ENCODE data around the gene ACMSD. TPM values are rescaled to one million over a fixed set of nuclear protein-coding genes. Genes with fewer than 3 reads are reported as not detected.
A peak's percentile ranks its signal among the peaks of the same experiment; 100 is the strongest.

ACMSD gene
- polyA plus RNA-seq, 1 experiment = not detected

GRCh38 chr2:134911400-134911785 lies 73.0 kb downstream of the ACMSD start:
- no peak overlapping the region for H3K4me3 ChIP-seq (ENCODE audit: low read depth, low read length)

DNA sequence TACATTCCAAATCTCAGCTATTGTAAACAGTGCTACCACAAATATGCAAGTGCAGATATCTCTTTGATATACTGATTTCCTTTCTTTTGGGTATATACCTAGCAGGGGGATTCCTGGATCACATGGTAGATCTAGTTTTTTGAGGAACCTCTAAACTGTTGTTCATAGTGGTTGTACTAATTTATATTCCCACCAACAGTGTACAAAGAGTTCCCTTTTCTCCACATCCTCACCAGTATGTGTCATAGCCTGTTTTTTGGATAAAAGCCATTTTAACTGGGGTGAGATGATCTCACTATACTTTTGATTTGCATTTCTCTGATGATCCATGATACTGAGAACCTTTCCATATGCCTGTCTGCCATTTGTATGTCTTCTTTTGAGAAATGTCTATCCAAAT lies 73.9 kb downstream of the ACMSD start:
- ChIA-PET CTCF (no interaction called here), POLR2A (no interaction called here)
- no peak overlapping the region for H3K27ac ChIP-seq (ENCODE audit: low read depth, low read length)
- no peak for DNase-seq (ENCODE audit: low read depth, low spot score)
- no peaks in the 10 kb centered on the region; the same call in 1 of the 2 replicates for H3K9me3 ChIP-seq (ENCODE audit: control insufficient read depth, insufficient read depth, low read length)
- no peak overlapping the region for H3K4me3 ChIP-seq (ENCODE audit: low read depth, low read length)
- TF ChIP-seq, protein P1, sequence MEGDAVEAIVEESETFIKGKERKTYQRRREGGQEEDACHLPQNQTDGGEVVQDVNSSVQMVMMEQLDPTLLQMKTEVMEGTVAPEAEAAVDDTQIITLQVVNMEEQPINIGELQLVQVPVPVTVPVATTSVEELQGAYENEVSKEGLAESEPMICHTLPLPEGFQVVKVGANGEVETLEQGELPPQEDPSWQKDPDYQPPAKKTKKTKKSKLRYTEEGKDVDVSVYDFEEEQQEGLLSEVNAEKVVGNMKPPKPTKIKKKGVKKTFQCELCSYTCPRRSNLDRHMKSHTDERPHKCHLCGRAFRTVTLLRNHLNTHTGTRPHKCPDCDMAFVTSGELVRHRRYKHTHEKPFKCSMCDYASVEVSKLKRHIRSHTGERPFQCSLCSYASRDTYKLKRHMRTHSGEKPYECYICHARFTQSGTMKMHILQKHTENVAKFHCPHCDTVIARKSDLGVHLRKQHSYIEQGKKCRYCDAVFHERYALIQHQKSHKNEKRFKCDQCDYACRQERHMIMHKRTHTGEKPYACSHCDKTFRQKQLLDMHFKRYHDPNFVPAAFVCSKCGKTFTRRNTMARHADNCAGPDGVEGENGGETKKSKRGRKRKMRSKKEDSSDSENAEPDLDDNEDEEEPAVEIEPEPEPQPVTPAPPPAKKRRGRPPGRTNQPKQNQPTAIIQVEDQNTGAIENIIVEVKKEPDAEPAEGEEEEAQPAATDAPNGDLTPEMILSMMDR (IDR thresholded peaks at IDR 0.05; ENCODE audit: low read depth, low read length) = no peak
- H3K27me3 ChIP-seq (ENCODE audit: control insufficient read depth, insufficient read depth, low read length) = no peaks in the 10 kb centered on the region

More at GRCh38 chr2:134911400-134911785, 73.0 kb downstream of the ACMSD start:
- DNase-seq (ENCODE audit: low read depth, low spot score) = no peak
- H3K27ac ChIP-seq (ENCODE audit: low read depth, low read length) = no peak overlapping the region
- CTCF ChIA-PET = no interaction called here
- H3K9me3 ChIP-seq (ENCODE audit: control insufficient read depth, insufficient read depth, low read length) = no peaks in the 10 kb centered on the region; the same call in 1 of the 2 replicates
- TF ChIP-seq, protein P1 (IDR thresholded peaks at IDR 0.05; ENCODE audit: low read depth, low read length) = no peak
- no peaks in the 10 kb centered on the region for H3K27me3 ChIP-seq (ENCODE audit: control insufficient read depth, insufficient read depth, low read length)
- POLR2A ChIA-PET = no interaction called here

GRCh38 chr2:134917360-134917865 lies 79.0 kb downstream of the ACMSD start:
- Histone ChIP-seq H3K4me3 (ENCODE audit: low read depth, low read length) (peak overlapping the region; percentile 91), H3K27ac (ENCODE audit: low read depth, low read length) (peak overlapping the region; percentile 97), H3K27me3 (ENCODE audit: control insufficient read depth, insufficient read depth, low read length) (no peaks in the 10 kb centered on the region), H3K9me3 (ENCODE audit: control insufficient read depth, insufficient read depth, low read length) (no peaks in the 10 kb centered on the region; the same call in 1 of the 2 replicates)
- ChIA-PET CTCF (interaction anchor here (0.5 to 1.5 kb wide), 5 partner anchors 19 to 977 kb away, joined by 3 to 5 read pairs (median 4); no protein-coding TSS in a partner anchor), POLR2A (interaction anchor here (0.5 kb wide), 1 partner anchor 1197 kb away, joined by 3 read pairs; no protein-coding TSS in a partner anchor)
- DNase-seq (ENCODE audit: low read depth, low spot score) = no peak
- TF ChIP-seq, protein P1 (IDR thresholded peaks at IDR 0.05; ENCODE audit: low read depth, low read length) = no peak

- TF ChIP-seq, protein P1 (IDR thresholded peaks at IDR 0.05; ENCODE audit: low read depth, low read length) = peak; percentile 48
- ChIA-PET POLR2A (interaction anchor here (0.5 kb wide), 1 partner anchor 1197 kb away, joined by 3 read pairs; no protein-coding TSS in a partner anchor), CTCF (interaction anchor here (0.5 to 1.5 kb wide), 4 partner anchors 20 to 467 kb away, joined by 3 to 5 read pairs (median 4); no protein-coding TSS in a partner anchor)
- Histone ChIP-seq H3K27ac (ENCODE audit: low read depth, low read length) (peak overlapping the region; percentile 97), H3K27me3 (ENCODE audit: control insufficient read depth, insufficient read depth, low read length) (no peaks in the 10 kb centered on the region), H3K4me3 (ENCODE audit: low read depth, low read length) (peak overlapping the region; percentile 91), H3K9me3 (ENCODE audit: control insufficient read depth, insufficient read depth, low read length) (no peaks in the 10 kb centered on the region; the same call in 1 of the 2 replicates)
- DNase-seq (ENCODE audit: low read depth, low spot score) = no peak
Measured at GRCh38 chr2:134917888-134918525, 79.6 kb downstream of the ACMSD start.
